IMR-90 (cell line): Measurements from ENCODE around the gene CDH12.

Source experiments
- MXI1 ChIP-seq: IDR thresholded peaks from 2 replicates; pipeline ENCODE4 v1.6.1; 2012; ENCODE audit warnings: low read depth, mild to moderate bottlenecking, low read length, moderate library complexity, borderline replicate concordance
- POLR2A ChIP-seq: IDR thresholded peaks from 2 replicates; pipeline ENCODE4 v1.6.1; 2012; ENCODE audit warnings: mild to moderate bottlenecking, low read depth, low read length
- RAD21 ChIP-seq: IDR thresholded peaks from 2 replicates; pipeline ENCODE4 v1.6.1; 2012; ENCODE audit warnings: low read length, improper control_type of control experiment
- RCOR1 ChIP-seq: IDR thresholded peaks from 2 replicates; pipeline ENCODE4 v1.6.1; 2012; ENCODE audit warnings: mild to moderate bottlenecking, low read length, improper control_type of control experiment; ENCODE audit not compliant: insufficient replicate concordance
- TF ChIP-seq, protein P1 (sequence below): conservative IDR thresholded peaks from 2 replicates; pipeline ENCODE4 v1.5.1; 2012; ENCODE audit warnings: mild to moderate bottlenecking, low read depth, low read length, improper control_type of control experiment

DNA sequence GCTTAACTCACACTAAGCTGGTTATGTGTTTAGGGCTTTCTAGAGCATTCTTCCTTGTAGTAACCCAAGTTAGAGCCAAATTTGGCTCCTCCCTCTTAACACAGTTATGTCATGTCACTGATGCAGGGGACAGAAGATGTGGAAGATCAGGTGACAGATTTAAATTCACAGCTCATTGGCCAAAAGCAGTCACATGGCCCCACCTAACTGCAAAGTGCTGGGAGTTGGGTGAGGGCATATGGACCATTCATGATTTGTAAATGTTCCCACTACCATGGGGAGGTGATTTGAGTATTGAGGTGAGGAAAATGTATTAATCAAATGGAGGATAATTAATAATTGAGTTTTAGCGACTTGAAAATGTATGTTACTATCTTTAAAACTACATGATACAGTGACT is 829.4 kb downstream of the CDH12 start:
- no peak for TF ChIP-seq RCOR1
- TF ChIP-seq, protein P1, sequence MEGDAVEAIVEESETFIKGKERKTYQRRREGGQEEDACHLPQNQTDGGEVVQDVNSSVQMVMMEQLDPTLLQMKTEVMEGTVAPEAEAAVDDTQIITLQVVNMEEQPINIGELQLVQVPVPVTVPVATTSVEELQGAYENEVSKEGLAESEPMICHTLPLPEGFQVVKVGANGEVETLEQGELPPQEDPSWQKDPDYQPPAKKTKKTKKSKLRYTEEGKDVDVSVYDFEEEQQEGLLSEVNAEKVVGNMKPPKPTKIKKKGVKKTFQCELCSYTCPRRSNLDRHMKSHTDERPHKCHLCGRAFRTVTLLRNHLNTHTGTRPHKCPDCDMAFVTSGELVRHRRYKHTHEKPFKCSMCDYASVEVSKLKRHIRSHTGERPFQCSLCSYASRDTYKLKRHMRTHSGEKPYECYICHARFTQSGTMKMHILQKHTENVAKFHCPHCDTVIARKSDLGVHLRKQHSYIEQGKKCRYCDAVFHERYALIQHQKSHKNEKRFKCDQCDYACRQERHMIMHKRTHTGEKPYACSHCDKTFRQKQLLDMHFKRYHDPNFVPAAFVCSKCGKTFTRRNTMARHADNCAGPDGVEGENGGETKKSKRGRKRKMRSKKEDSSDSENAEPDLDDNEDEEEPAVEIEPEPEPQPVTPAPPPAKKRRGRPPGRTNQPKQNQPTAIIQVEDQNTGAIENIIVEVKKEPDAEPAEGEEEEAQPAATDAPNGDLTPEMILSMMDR = no peak
- TF ChIP-seq POLR2A = no peak
- TF ChIP-seq RAD21 = no peak
- TF ChIP-seq MXI1 = no peak
